ENCODE results near the gene SQSTM1. TPM values are rescaled to one million over a fixed set of nuclear protein-coding genes. Genes with fewer than 3 reads are reported as not detected.

The SQSTM1 gene
- total RNA-seq, 2 experiments from 2014 or later, result 70.6 to 87.6 TPM

DNA sequence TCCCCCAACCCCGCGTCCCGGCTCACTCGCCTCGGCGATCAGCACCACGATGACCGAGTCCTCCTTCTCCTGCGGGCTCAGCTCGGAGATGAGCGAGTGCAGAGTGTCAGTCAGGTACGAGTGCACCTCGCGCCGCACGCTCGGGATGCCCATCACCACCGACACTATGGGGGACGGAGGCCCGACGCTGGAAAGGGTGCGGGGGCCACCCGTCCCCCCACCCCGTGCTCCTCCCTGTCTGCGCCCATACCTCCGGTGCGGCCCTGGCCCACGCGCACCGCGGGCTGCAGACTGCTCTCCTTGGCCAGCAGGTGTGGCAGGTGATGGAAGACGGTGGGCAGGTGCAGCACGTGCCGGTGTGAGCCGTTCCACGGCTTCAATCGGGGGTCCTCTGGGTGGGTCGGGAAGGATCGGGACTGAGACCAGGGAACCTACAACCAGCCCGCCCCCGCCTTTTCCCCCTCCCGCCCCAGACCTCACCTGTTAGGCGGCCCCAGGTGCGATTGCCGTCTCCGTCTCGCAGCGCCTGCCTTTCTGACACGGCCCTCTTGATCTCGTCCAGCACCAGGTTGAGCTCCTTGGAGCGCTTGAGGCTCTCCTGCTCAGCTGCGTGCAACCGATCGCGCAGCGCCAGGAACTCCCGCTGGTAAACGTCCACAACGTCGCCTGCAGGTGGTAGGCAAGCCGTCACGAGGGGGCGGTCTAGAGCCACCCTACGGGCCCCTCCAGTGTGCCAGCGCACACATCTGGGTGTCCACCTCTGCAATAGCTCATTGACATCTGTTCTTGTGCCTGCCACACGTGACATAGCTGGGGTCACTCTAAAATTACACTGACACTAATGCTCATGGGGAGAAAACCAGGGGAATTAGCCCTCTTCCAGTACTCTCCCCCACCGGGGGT is 19.1 kb upstream of the SQSTM1 start:
- CTCF ChIA-PET, result interaction anchor here (0.5 to 2.7 kb wide), 27 partner anchors 9 to 1430 kb away, joined by 3 to 14 read pairs (median 4); partner anchors contain the start of genes MAML1, MRNIP and SQSTM1
- Mint-ChIP-seq H3K36me3 (ENCODE audit: low read depth) (peaks cover 20% of the 10 kb centered on the region), H3K4me3 (no peak overlapping the region), H3K9me3 (ENCODE audit: low read depth) (no peaks in the 10 kb centered on the region), H3K27me3 (no peaks in the 10 kb centered on the region), H3K27ac (no peak overlapping the region), H3K4me1 (peaks cover 40% of the 10 kb centered on the region)
- POLR2A ChIA-PET, result no interaction called here
- intact Hi-C loops (cut with DNase I, micrococcal nuclease), result loop anchor here (1.0 to 5.0 kb wide), 7 partner anchors 35 to 291 kb away; partner anchors contain the start of genes MRNIP (in 1 of the 2), RNF130 (in 1 of the 2) and TBC1D9B (in 1 of the 2)
- peak; percentile 57 for ATAC-seq
- peak; percentile 93 for DNase-seq

DNA sequence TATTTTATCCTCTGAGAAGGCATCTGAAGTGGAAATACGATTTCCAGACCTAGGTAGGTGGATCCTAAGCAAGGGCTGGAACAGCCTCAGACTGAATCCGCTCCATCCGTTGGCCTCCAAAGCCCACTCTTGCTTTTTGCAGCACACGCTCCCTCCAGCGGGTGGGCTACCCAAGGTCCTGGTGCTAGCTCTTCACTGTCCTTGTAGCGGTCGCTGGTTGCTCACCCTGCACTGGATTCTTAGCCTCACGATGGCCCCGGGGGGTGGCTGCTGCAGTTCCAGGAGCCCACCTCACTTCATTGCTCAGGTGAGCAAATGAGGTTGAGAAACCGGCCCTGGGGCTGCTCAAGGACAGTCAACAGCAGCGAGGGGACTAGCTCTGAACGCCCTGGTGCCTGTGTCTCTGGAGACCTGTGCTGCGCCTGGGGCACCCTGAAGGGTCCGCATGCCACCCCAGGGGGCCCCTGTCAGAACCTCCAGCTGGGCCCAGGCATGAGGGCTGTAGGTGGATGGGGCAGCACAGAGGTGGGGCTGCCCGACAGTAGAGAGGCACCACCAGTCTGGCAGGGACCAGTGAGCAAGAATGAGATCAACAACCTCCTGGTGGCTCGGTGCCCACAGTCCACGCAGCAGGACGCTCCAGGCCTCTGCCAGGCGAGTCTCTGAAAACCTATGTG is 18.4 kb upstream of the SQSTM1 start:
- no peak overlapping the region for H3K27ac Mint-ChIP-seq
- H3K4me3 Mint-ChIP-seq, result no peak overlapping the region
- ChIA-PET CTCF (interaction anchor here (0.6 to 2.7 kb wide), 22 partner anchors 9 to 689 kb away, joined by 3 to 14 read pairs (median 4); partner anchors contain the start of genes MAML1, MRNIP and SQSTM1), POLR2A (no interaction called here)
- H3K36me3 Mint-ChIP-seq (ENCODE audit: low read depth), result peaks cover 13% of the 10 kb centered on the region
- DNase-seq (no peak), ATAC-seq (no peak)
- H3K4me1 Mint-ChIP-seq, result peaks cover 36% of the 10 kb centered on the region
- H3K9me3 Mint-ChIP-seq (ENCODE audit: low read depth), result no peaks in the 10 kb centered on the region
- H3K27me3 Mint-ChIP-seq, result no peaks in the 10 kb centered on the region
- intact Hi-C loops (cut with DNase I, micrococcal nuclease), result loop anchor here (1.0 to 5.0 kb wide), 7 partner anchors 34 to 290 kb away; partner anchors contain the start of genes MRNIP (in 1 of the 2), RNF130 (in 1 of the 2) and TBC1D9B (in 1 of the 2)

DNA sequence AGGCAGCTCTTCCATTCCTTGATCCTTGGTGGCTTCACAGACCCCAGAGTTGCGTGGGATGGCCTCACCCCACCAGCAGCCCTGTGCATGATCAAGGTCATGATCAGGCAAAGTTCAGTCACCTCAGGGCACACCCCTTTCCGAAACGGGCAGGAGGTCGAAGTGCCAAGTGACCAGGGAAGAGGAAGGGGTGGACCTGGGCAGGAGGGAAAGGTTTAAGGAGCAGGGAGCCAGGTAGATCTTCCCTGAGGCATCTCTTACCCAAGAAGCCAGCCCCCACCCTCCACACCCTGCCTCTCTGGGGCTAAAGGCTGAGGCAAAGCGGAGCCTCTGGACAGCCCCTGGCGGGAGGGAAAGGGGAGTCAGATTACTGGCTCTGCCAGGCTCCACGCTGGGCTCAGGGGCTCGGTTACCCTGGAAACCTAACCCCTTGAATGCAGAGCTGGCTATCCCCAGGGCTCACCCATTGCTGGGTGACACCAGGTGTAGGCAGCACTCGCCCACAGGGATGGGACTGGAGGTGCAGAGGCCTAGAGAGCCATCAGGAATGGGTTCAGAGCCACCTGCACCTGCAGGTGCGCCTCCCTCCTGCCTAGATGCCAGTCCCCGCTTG is 17.6 kb upstream of the SQSTM1 start:
- intact Hi-C loops (cut with DNase I, micrococcal nuclease), result loop anchor here (1.0 to 5.0 kb wide), 8 partner anchors 33 to 289 kb away; partner anchors contain the start of genes MRNIP (in 2 of the 2), RNF130 (in 1 of the 2) and TBC1D9B (in 1 of the 2)
- H3K27me3 Mint-ChIP-seq, result no peaks in the 10 kb centered on the region
- H3K4me3 Mint-ChIP-seq, result no peak overlapping the region
- peaks cover 11% of the 10 kb centered on the region for H3K36me3 Mint-ChIP-seq (ENCODE audit: low read depth)
- peak; percentile 0 for ATAC-seq
- ChIA-PET CTCF (interaction anchor here (1.0 to 2.2 kb wide), 10 partner anchors 9 to 129 kb away, joined by 3 to 12 read pairs (median 5); partner anchors contain the start of genes LTC4S and MRNIP), POLR2A (interaction anchor here (1.3 kb wide), 2 partner anchors 17 to 71 kb away, joined by 3 read pairs; partner anchors contain the start of genes MAML1 and SQSTM1)
- DNase-seq, result no peak
- peaks cover 36% of the 10 kb centered on the region for H3K4me1 Mint-ChIP-seq
- peak overlapping the region; percentile 25 for H3K27ac Mint-ChIP-seq
- H3K9me3 Mint-ChIP-seq (ENCODE audit: low read depth), result no peaks in the 10 kb centered on the region

DNA sequence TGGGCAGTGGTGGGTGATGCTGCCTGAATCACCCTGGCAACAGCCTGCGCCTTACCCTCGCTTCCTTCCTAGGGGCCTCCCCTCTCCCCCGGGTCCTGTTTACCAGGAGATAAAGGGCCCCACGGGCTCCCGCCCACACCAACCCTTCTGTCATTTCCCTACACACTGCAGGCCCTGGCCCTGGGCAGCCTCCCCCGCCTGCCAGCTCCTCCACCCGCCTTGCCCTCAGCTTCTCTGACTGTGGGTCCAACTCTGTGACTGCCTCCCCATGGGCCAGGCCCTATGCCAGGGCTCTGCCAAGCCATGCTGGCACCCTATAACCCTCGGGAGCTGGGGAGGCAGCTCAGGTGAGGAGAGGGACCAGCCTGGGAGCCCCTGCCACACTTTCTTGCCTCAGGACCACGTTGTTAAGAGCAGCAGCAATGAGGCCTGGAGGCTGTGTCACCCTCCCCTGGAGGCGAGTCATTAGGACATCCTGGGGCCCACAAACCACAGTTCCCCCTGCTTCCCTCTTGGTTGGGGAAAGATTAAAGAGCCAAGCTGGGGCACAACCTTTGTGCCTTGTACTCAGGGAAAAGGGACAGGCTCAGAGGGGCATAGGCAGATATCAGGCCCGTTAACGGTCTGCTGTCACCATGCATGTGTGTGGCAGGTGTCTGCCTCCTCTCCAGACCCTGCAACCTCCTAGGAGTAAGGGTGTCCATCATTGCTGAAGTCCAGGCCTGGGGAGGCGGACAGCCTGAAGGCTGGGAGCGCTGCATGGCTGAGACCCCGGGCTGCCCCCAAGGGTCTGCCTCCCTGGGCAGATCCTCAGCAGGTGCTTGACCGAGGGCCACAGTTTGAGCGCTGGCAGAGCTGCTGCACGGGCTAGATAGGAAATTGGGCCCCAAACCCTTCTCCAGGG is 16.8 kb upstream of the SQSTM1 start:
- H3K27ac Mint-ChIP-seq, result peak overlapping the region; percentile 66
- H3K9me3 Mint-ChIP-seq (ENCODE audit: low read depth), result no peaks in the 10 kb centered on the region
- DNase-seq (peak; percentile 86), ATAC-seq (peak; percentile 68)
- POLR2A ChIA-PET, result interaction anchor here (1.3 kb wide), 2 partner anchors 16 to 72 kb away, joined by 3 read pairs; partner anchors contain the start of genes MAML1 and SQSTM1
- H3K4me3 Mint-ChIP-seq, result peak overlapping the region; percentile 82
- no peaks in the 10 kb centered on the region for H3K27me3 Mint-ChIP-seq
- intact Hi-C loops (cut with DNase I, micrococcal nuclease), result loop anchor here (1.0 to 5.0 kb wide), 7 partner anchors 17 to 288 kb away; partner anchors contain the start of genes MRNIP (in 2 of the 2), RNF130 (in 1 of the 2), SQSTM1 (in 1 of the 2) and TBC1D9B (in 1 of the 2)
- peaks cover 36% of the 10 kb centered on the region for H3K4me1 Mint-ChIP-seq
- CTCF ChIA-PET, result interaction anchor here (0.6 to 2.0 kb wide), 4 partner anchors 10 to 1072 kb away, joined by 3 to 5 read pairs (median 4); partner anchors contain the start of genes LTC4S and RASGEF1C
- peaks cover 10% of the 10 kb centered on the region for H3K36me3 Mint-ChIP-seq (ENCODE audit: low read depth)

DNA sequence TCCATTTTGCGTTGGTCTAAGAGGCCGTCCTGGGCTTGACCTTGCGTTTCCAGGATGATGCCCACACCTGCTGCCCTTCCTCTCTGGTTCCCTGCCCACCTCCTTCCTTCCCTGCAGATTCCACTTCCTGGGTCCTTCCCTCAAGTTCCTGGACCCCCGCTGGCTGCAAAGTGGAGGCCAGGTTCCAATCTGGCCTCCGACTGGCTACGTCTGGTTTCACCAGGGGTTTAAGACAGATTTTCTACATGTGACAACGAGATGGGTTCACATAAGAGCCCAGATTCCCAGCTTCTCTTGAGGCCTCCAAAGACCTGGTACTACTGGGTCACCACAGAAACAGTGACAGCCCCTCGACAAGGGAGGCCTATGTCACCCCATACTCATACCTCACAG is 16.2 kb upstream of the SQSTM1 start:
- H3K27me3 Mint-ChIP-seq, result no peaks in the 10 kb centered on the region
- POLR2A ChIA-PET, result interaction anchor here (1.3 kb wide), 2 partner anchors 16 to 72 kb away, joined by 3 read pairs; partner anchors contain the start of genes MAML1 and SQSTM1
- H3K4me3 Mint-ChIP-seq, result peak overlapping the region; percentile 82
- no peak for ATAC-seq
- DNase-seq, result no peak
- CTCF ChIA-PET, result interaction anchor here (1.0 to 2.0 kb wide), 2 partner anchors 57 to 405 kb away, joined by 3 to 5 read pairs; partner anchors contain the start of gene RASGEF1C
- intact Hi-C loops (cut with DNase I, micrococcal nuclease), result loop anchor here (2.0 to 5.0 kb wide), 5 partner anchors 16 to 288 kb away; partner anchors contain the start of genes RNF130 (in 1 of the 2), SQSTM1 (in 1 of the 2) and TBC1D9B (in 1 of the 2)
- peaks cover 36% of the 10 kb centered on the region for H3K4me1 Mint-ChIP-seq
- peaks cover 5% of the 10 kb centered on the region for H3K36me3 Mint-ChIP-seq (ENCODE audit: low read depth)
- H3K27ac Mint-ChIP-seq, result peak overlapping the region; percentile 66
- H3K9me3 Mint-ChIP-seq (ENCODE audit: low read depth), result no peaks in the 10 kb centered on the region

DNA sequence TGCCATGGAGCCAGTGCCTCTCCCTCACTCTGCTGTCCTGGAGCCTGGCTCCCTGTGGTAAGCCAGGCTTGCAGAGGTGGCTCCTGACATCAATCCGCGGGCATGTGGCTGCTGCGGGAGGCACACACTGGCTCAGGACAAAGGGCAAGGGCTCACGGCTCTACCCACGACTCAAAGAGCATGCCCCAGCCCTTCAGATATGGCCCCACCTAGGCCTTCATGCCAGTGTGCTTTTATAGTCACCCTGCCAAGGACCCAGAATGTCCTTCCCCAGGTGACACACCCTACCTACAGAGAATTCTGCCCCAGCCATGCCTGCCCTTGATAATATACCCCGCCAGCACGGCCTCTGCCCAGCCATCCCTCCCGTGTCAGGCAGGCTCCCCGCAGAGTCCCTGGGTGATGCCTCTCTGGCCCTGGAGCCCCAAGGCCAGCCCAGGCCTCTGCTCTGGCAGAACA is 15.6 kb upstream of the SQSTM1 start:
- H3K9me3 Mint-ChIP-seq (ENCODE audit: low read depth), result no peaks in the 10 kb centered on the region
- POLR2A ChIA-PET, result no interaction called here
- H3K36me3 Mint-ChIP-seq (ENCODE audit: low read depth), result peaks cover 2% of the 10 kb centered on the region
- intact Hi-C loops (cut with DNase I, micrococcal nuclease), result loop anchor here (2.0 to 5.0 kb wide), 5 partner anchors 16 to 487 kb away; partner anchors contain the start of genes HNRNPH1 (in 1 of the 2), MAPK9 (in 1 of the 2), RUFY1 (in 1 of the 2) and SQSTM1 (in 1 of the 2)
- peak overlapping the region; percentile 82 for H3K4me3 Mint-ChIP-seq
- ATAC-seq (no peak), DNase-seq (no peak)
- CTCF ChIA-PET, result no interaction called here
- H3K27ac Mint-ChIP-seq, result peak overlapping the region; percentile 43
- peaks cover 36% of the 10 kb centered on the region for H3K4me1 Mint-ChIP-seq
- H3K27me3 Mint-ChIP-seq, result no peaks in the 10 kb centered on the region

DNA sequence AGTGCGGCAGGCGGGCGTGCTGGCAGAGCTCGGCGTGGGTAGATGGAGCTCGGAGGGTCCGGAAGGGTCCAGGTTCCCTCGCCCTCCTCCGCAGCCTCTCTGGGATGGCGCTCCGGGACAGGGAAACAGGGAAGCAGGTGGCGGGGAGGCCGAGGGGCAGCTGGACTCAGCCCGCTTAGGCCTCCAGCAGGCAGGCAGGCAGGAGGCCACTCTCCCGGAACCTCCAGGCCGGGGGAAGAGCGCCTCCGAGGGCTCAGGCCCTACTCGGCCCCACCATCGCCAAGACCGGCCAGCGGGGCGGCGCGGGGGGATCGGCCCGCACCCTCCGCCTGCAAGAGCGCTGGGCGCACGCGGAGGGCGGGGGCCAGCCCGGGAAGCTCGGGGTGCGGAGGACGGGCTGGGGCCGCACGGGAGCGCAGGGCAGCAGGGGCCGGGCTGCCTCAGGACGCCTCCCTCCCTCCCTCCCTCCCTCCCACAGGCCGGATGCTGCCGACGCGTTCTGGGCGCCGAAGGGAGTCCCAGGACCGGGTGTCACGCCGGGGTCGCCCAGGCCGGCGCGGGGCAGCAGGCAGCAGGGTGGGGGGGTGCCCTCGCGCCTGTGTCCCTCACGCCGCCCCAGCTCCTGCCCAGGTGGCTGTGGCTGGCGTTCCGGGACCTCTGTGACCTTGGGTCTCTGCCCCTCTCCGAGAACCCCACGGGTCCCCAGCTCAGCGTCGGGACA is 15.0 kb upstream of the SQSTM1 start:
- no peaks in the 10 kb centered on the region for H3K9me3 Mint-ChIP-seq (ENCODE audit: low read depth)
- peak overlapping the region; percentile 43 for H3K27ac Mint-ChIP-seq
- H3K4me3 Mint-ChIP-seq, result peak overlapping the region; percentile 82
- peaks cover 36% of the 10 kb centered on the region for H3K4me1 Mint-ChIP-seq
- ChIA-PET POLR2A (no interaction called here), CTCF (interaction anchor here (0.7 kb wide), 1 partner anchor 31 kb away, joined by 3 read pairs; no protein-coding TSS in a partner anchor)
- DNase-seq (peak; percentile 73), ATAC-seq (peak; percentile 8)
- peaks cover 6% of the 10 kb centered on the region for H3K36me3 Mint-ChIP-seq (ENCODE audit: low read depth)
- intact Hi-C loops (cut with DNase I, micrococcal nuclease), result loop anchor here (1.0 to 5.0 kb wide), 9 partner anchors 15 to 487 kb away; partner anchors contain the start of genes SQSTM1 (in 2 of the 2), CANX (in 1 of the 2), HNRNPH1 (in 1 of the 2) and MAML1 (in 1 of the 2)
- H3K27me3 Mint-ChIP-seq, result no peaks in the 10 kb centered on the region

GRCh38 chr5:179806250-179807048 is 14.3 kb upstream of the SQSTM1 start, which contains the start of gene MGAT4B:
Gene MGAT4B (minus strand): TSS chr5:179806866. CDS start chr5:179806583, 283 bp downstream.
- ATAC-seq (peak; percentile 65), DNase-seq (peak; percentile 82)
- peak within 1 kb of the TSS; percentile 25 for H3K27ac Mint-ChIP-seq
- peaks cover 36% of the 10 kb centered on the region for H3K4me1 Mint-ChIP-seq
- no peaks in the 10 kb centered on the region for H3K9me3 Mint-ChIP-seq (ENCODE audit: low read depth)
- H3K4me3 Mint-ChIP-seq, result peak within 1 kb of the TSS; percentile 82
- ChIA-PET CTCF (interaction anchor here (0.6 to 0.7 kb wide), 2 partner anchors 30 to 128 kb away, joined by 3 read pairs; no protein-coding TSS in a partner anchor), POLR2A (no interaction called here)
- no peaks in the 10 kb centered on the region for H3K27me3 Mint-ChIP-seq
- intact Hi-C loops (cut with DNase I, micrococcal nuclease), result loop anchor here in 1 of 2 experiments (1.0 to 5.0 kb wide), 8 partner anchors 10 to 486 kb away; partner anchors contain the start of genes CANX, HNRNPH1, MAML1 and MAPK9
- H3K36me3 Mint-ChIP-seq (ENCODE audit: low read depth), result peaks cover 10% of the 10 kb centered on the region
